B cell (primary cell): Measurements from ENCODE around the gene METTL21C. TPM values are rescaled to one million over a fixed set of nuclear protein-coding genes. Genes with fewer than 3 reads are reported as not detected.

Experiments used
- ATAC-seq: fragments of 200-7000 bp; cut with Tn5 transposase; one replicate; pipeline ENCODE4 v1.10.0; 2021; ENCODE audit warnings: low read depth, mild to moderate bottlenecking, moderate number of reproducible peaks, moderate library complexity
- CTCF ChIA-PET: fragments of 350-600 bp; sonication (Branson Sonifier 250); formaldehyde crosslinking; loops from one replicate; lab custom pipeline; 2021; ENCODE audit warnings: antibody characterized with exemption, inconsistent platforms; lab: Charles Lee
- POLR2A ChIA-PET: fragments of 350-600 bp; sonication (Branson Sonifier 250); formaldehyde crosslinking; loops from one replicate; lab custom pipeline; 2021; ENCODE audit warnings: antibody characterized with exemption; lab: Charles Lee
- DNase-seq: peaks from one replicate; pipeline ENCODE4 v3.0.0; 2013
- H2AFZ ChIP-seq: 2 replicates; pipeline ENCODE4 v1.6.1; 2012; ENCODE audit warnings: mild to moderate bottlenecking, low read depth, low read length; ENCODE audit not compliant: insufficient read depth, poor library complexity, severe bottlenecking
- H3K27ac ChIP-seq, 2 donors: 1 replicate in 1 of 2; 2 replicates in 1 of 2; pipeline ENCODE4 v1.5.1; 2012 to 2013; ENCODE audit warnings: low read length in 2 of 2, mild to moderate bottlenecking in 2 of 2, moderate library complexity in 1 of 2
- H3K27me3 ChIP-seq, 4 experiments: fragments of 200-600 bp in 1 of 4; sonication (generic) in 1 of 4; replicated peaks in 1 of 4; 1 replicate in 2 of 4; 2 replicates in 2 of 4; pipeline versions ENCODE4 v1.6.1 to v1.7.0; 2013 to 2016; ENCODE audit warnings: low read length in 3 of 4, mild to moderate bottlenecking in 2 of 4, mixed read lengths in 1 of 4, moderate library complexity in 1 of 4; ENCODE audit not compliant: insufficient read depth in 4 of 4, control insufficient read depth in 3 of 4; ENCODE audit errors: control extremely low read depth in 1 of 4
- H3K36me3 ChIP-seq, 2 experiments: replicated peaks in 1 of 2; 1 replicate in 1 of 2; 2 replicates in 1 of 2; pipeline versions ENCODE4 v1.6.1 to v1.7.1; 2013; ENCODE audit warnings: low read length in 1 of 2; ENCODE audit not compliant: insufficient read depth in 2 of 2, control insufficient read depth in 1 of 2; ENCODE audit errors: control extremely low read depth in 1 of 2, extremely low read depth in 1 of 2
- H3K4me1 ChIP-seq, 2 donors: fragments of 200-600 bp in 1 of 2; sonication (generic) in 1 of 2; 1 replicate in 1 of 2; 2 replicates in 1 of 2; pipeline versions ENCODE4 v1.5.1 to v1.6.1; 2013 to 2017; ENCODE audit warnings: low read length in 2 of 2; ENCODE audit not compliant: control insufficient read depth in 2 of 2, insufficient read depth in 2 of 2
- H3K4me2 ChIP-seq: replicated peaks from 2 replicates; pipeline ENCODE3; 2012; ENCODE audit warnings: mild to moderate bottlenecking, low read depth, low read length; ENCODE audit not compliant: poor library complexity, severe bottlenecking
- H3K4me3 ChIP-seq, 5 experiments: fragments of 200-600 bp in 1 of 5; sonication (generic) in 1 of 5; 1 replicate in 3 of 5; 2 replicates in 2 of 5; pipeline versions ENCODE4 v1.5.1 to v1.7.0; 2011 to 2016; ENCODE audit warnings: low read length in 4 of 5, mild to moderate bottlenecking in 4 of 5, low read depth in 2 of 5, control low read depth in 1 of 5, moderate library complexity in 1 of 5; ENCODE audit not compliant: insufficient read depth in 1 of 5; ENCODE audit errors: control extremely low read depth in 1 of 5, extremely low read depth in 1 of 5
- H3K79me2 ChIP-seq: fragments of 200-600 bp; sonication (generic); one replicate; pipeline ENCODE4 v1.6.0; 2016; ENCODE audit warnings: low read length; ENCODE audit not compliant: control insufficient read depth, insufficient read depth
- H3K9ac ChIP-seq: fragments of 200-600 bp; sonication (generic); 2 replicates; pipeline ENCODE4 v1.6.1; 2017; ENCODE audit warnings: mild to moderate bottlenecking, low read length, moderate library complexity
- H3K9me3 ChIP-seq, 3 donors: one replicate each; pipeline versions ENCODE4 v1.6.1 to v1.7.1; 2013; ENCODE audit warnings: low read length in 2 of 3; ENCODE audit not compliant: control insufficient read depth in 2 of 3, insufficient read depth in 1 of 3; ENCODE audit errors: control extremely low read depth in 1 of 3
- H4K20me1 ChIP-seq: 2 replicates; pipeline ENCODE4 v1.6.0; 2012; ENCODE audit warnings: mild to moderate bottlenecking, low read length; ENCODE audit not compliant: insufficient read depth, control insufficient read depth, poor library complexity, severe bottlenecking
- H3K27ac Mint-ChIP-seq: one replicate; pipeline ENCODE4 v1.8.0; 2021; ENCODE audit warnings: mixed read lengths
- H3K27me3 Mint-ChIP-seq: one replicate; pipeline ENCODE4 v1.8.0; 2021; ENCODE audit warnings: mixed read lengths
- H3K4me1 Mint-ChIP-seq: one replicate; pipeline ENCODE4 v1.8.0; 2021; ENCODE audit warnings: mixed read lengths
- H3K4me3 Mint-ChIP-seq: one replicate; pipeline ENCODE4 v1.8.0; 2021; ENCODE audit warnings: mixed read lengths
- H3K9me3 Mint-ChIP-seq: one replicate; pipeline ENCODE4 v1.8.0; 2022; ENCODE audit warnings: mixed read lengths; ENCODE audit not compliant: insufficient read depth
- EZH2 ChIP-seq: IDR thresholded peaks from 2 replicates; pipeline ENCODE4 v1.6.1; 2012; ENCODE audit warnings: borderline replicate concordance, low read depth, mild to moderate bottlenecking, moderate library complexity, low read length; ENCODE audit not compliant: insufficient read depth, poor library complexity, severe bottlenecking
- WGBS: methylation state at CpG from one replicate; pipeline ENCODE4 v1.1.5; 2013; ENCODE audit warnings: missing lambda C conversion rate; ENCODE audit not compliant: insufficient coverage; 5-methylcytosine and 5-hydroxymethylcytosine counted together
- intact Hi-C: fragments of 100-400 bp; cut with micrococcal nuclease; formaldehyde crosslinking; loops from one replicate; pipeline ENCODE4 v1.10.0; 2022
- polyA plus RNA-seq: library from polyadenylated mRNA; depleted of rRNA; stranded (reverse); fragments of >200 nt; gene quantifications from 2 replicates; pipeline ENCODE4 v1.2.3, GENCODE V29; 2012
- total RNA-seq, 2 donors: library from RNA; stranded (reverse); fragments of 120-200 nt in 1 of 2; gene quantifications; 1 replicate in 1 of 2; 2 replicates in 1 of 2; pipeline versions ENCODE4 v1.2.3 to v1.2.4, GENCODE V29; 2013 to 2022
- TF ChIP-seq, protein P1 (sequence below): fragments of 200-600 bp; IDR thresholded peaks from one replicate; pipeline ENCODE4 v1.8.0; 2022; ENCODE audit warnings: antibody characterized with exemption, mild to moderate bottlenecking

METTL21C gene
- total and polyA plus RNA-seq, 2 donors (not counting 1 experiment from before 2014, with no cell fraction given), result not detected

DNA sequence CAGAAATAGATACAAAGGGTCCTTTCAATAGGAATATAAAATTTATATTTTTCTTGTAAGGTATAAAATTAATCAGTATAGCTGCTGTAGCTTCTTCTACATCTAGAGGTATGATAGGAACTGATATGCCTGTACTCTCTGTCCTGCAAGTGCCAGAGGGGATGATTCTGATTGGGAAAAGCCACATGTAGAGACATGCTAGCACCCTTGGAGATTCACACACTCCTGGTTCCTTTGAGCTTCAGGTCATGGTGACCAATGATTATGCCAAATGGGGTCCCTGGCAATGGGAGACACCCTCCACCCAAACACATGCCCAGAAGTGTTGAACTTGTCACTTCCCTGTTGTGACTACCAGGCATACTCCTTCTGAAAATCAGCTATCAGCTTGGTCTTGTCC is 14.7 kb upstream of the METTL21C start:
- Histone ChIP-seq H3K27me3 (peaks cover 0 to 3% (median 0%) of the 10 kb centered on the region in 4 experiments), H3K4me3 (no peak overlapping the region), H3K4me2 (no peak overlapping the region), H4K20me1 (no peaks in the 10 kb centered on the region), H3K36me3 (no peaks in the 10 kb centered on the region), H3K9ac (no peak overlapping the region), H3K4me1 (no peaks in the 10 kb centered on the region), H3K79me2 (no peaks in the 10 kb centered on the region), H2AFZ (no peak overlapping the region), H3K27ac (no peak overlapping the region), H3K9me3 (peaks cover 0 to 5% (median 4%) of the 10 kb centered on the region in 3 donors)
- no peak for ATAC-seq
- no peak overlapping the region for H3K4me3 Mint-ChIP-seq
- no peak for DNase-seq
- H3K27me3 Mint-ChIP-seq, result peaks cover 14% of the 10 kb centered on the region
- CTCF ChIA-PET, result no interaction called here
- TF ChIP-seq, protein P1, sequence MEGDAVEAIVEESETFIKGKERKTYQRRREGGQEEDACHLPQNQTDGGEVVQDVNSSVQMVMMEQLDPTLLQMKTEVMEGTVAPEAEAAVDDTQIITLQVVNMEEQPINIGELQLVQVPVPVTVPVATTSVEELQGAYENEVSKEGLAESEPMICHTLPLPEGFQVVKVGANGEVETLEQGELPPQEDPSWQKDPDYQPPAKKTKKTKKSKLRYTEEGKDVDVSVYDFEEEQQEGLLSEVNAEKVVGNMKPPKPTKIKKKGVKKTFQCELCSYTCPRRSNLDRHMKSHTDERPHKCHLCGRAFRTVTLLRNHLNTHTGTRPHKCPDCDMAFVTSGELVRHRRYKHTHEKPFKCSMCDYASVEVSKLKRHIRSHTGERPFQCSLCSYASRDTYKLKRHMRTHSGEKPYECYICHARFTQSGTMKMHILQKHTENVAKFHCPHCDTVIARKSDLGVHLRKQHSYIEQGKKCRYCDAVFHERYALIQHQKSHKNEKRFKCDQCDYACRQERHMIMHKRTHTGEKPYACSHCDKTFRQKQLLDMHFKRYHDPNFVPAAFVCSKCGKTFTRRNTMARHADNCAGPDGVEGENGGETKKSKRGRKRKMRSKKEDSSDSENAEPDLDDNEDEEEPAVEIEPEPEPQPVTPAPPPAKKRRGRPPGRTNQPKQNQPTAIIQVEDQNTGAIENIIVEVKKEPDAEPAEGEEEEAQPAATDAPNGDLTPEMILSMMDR, result no peak
- TF ChIP-seq EZH2, result no peak
- POLR2A ChIA-PET, result no interaction called here
- no peaks in the 10 kb centered on the region for H3K4me1 Mint-ChIP-seq
- H3K27ac Mint-ChIP-seq, result no peak overlapping the region
- intact Hi-C loops, result no loop called here
- peaks cover 4% of the 10 kb centered on the region for H3K9me3 Mint-ChIP-seq

DNA sequence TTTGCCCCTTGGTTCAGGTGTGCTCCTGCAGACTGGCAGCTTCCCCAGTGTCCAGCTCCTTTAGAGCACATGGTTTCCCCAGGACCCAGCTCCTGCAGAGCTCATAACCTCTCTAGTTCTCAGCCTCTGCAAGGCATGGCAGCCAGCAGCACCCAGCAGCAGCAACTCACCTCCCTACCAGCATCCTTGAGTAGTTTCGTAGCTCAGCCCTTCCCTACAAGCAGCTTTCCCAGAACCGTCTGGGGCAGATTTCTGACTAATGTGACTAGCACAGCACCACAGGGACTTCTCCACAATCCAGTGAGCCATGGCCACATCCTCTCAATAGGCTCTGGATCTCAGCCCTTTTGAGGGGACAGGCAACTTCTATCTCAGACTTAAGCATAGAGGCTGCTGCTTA is 14.1 kb upstream of the METTL21C start:
- Histone ChIP-seq H3K79me2 (no peaks in the 10 kb centered on the region), H4K20me1 (no peaks in the 10 kb centered on the region), H3K9me3 (peaks cover 0 to 5% (median 4%) of the 10 kb centered on the region in 3 donors), H3K4me2 (no peak overlapping the region), H3K4me3 (no peak overlapping the region), H2AFZ (no peak overlapping the region), H3K9ac (no peak overlapping the region), H3K27me3 (peaks cover 0 to 3% (median 0%) of the 10 kb centered on the region in 4 experiments), H3K4me1 (no peaks in the 10 kb centered on the region), H3K36me3 (no peaks in the 10 kb centered on the region), H3K27ac (no peak overlapping the region)
- no peak for DNase-seq
- POLR2A ChIA-PET, result no interaction called here
- intact Hi-C loops, result no loop called here
- no peak for ATAC-seq
- no peak for TF ChIP-seq EZH2
- TF ChIP-seq, protein P1, result no peak
- H3K9me3 Mint-ChIP-seq, result peaks cover 4% of the 10 kb centered on the region
- H3K27ac Mint-ChIP-seq, result no peak overlapping the region
- no peaks in the 10 kb centered on the region for H3K4me1 Mint-ChIP-seq
- CTCF ChIA-PET, result no interaction called here
- no peak overlapping the region for H3K4me3 Mint-ChIP-seq
- 94% methylated on average over 2 of the region's 2 CpGs for WGBS
- peaks cover 14% of the 10 kb centered on the region for H3K27me3 Mint-ChIP-seq
